HEK293 (cell line): ENCODE results near the gene KCNK6.

Experiments used
- AEBP2 ChIP-seq: fragments of 450-650 bp; formaldehyde crosslinking; IDR thresholded peaks from 2 replicates; pipeline ENCODE4 v1.5.1; 2016; ENCODE audit warnings: missing biosample characterization, missing genetic modification characterization, borderline replicate concordance
- GLIS1 ChIP-seq: fragments of 450-650 bp; formaldehyde crosslinking; IDR thresholded peaks from 2 replicates; pipeline ENCODE4 v1.5.1; 2016; ENCODE audit warnings: missing biosample characterization, missing genetic modification characterization
- HOXD13 ChIP-seq: sonication (generic); formaldehyde crosslinking; IDR thresholded peaks from 2 replicates; pipeline ENCODE4 v1.8.0; 2022; ENCODE audit warnings: missing genetic modification reagents, borderline replicate concordance
- IKZF3 ChIP-seq: fragments of 450-650 bp; IDR thresholded peaks from 2 replicates; pipeline ENCODE4 v1.5.0; 2018; ENCODE audit warnings: missing biosample characterization, mild to moderate bottlenecking, missing genetic modification characterization, moderate library complexity
- REST ChIP-seq: fragments of 450-650 bp; formaldehyde crosslinking; IDR thresholded peaks from 2 replicates; pipeline ENCODE4 v1.5.1; 2016; ENCODE audit warnings: missing biosample characterization, missing genetic modification characterization
- SP3 ChIP-seq: fragments of 450-650 bp; formaldehyde crosslinking; IDR thresholded peaks from 2 replicates; pipeline ENCODE4 v1.5.1; 2016; ENCODE audit warnings: missing biosample characterization, missing genetic modification characterization
- YY1 ChIP-seq: fragments of 450-650 bp; formaldehyde crosslinking; IDR thresholded peaks from 2 replicates; pipeline ENCODE4 v1.5.1; 2018; ENCODE audit warnings: missing biosample characterization, missing genetic modification characterization
- ZBTB20 ChIP-seq: fragments of 450-650 bp; formaldehyde crosslinking; IDR thresholded peaks from 2 replicates; pipeline ENCODE4 v1.5.1; 2016; ENCODE audit warnings: missing biosample characterization, missing genetic modification characterization
- ZBTB49 ChIP-seq: fragments of 450-650 bp; formaldehyde crosslinking; IDR thresholded peaks from 2 replicates; pipeline ENCODE4 v1.5.1; 2016; ENCODE audit warnings: missing biosample characterization, missing genetic modification characterization, low read depth
- ZFP37 ChIP-seq: fragments of 450-650 bp; formaldehyde crosslinking; IDR thresholded peaks from 2 replicates; pipeline ENCODE4 v1.5.1; 2016; ENCODE audit warnings: missing biosample characterization, missing genetic modification characterization
- ZFP41 ChIP-seq: fragments of 450-650 bp; formaldehyde crosslinking; IDR thresholded peaks from 2 replicates; pipeline ENCODE4 v1.5.1; 2016; ENCODE audit warnings: missing biosample characterization, missing genetic modification characterization, borderline replicate concordance
- ZFP69B ChIP-seq: fragments of 450-650 bp; formaldehyde crosslinking; IDR thresholded peaks from 2 replicates; pipeline ENCODE4 v1.5.1; 2016; ENCODE audit warnings: missing biosample characterization, missing genetic modification characterization
- ZNF10 ChIP-seq: fragments of 450-650 bp; formaldehyde crosslinking; IDR thresholded peaks from 2 replicates; pipeline ENCODE4 v1.5.1; 2017; ENCODE audit warnings: missing biosample characterization, missing genetic modification characterization
- ZNF2 ChIP-seq: fragments of 450-650 bp; formaldehyde crosslinking; IDR thresholded peaks from 2 replicates; pipeline ENCODE4 v1.5.1; 2016; ENCODE audit warnings: missing biosample characterization, missing genetic modification characterization
- ZNF24 ChIP-seq: fragments of 450-650 bp; formaldehyde crosslinking; IDR thresholded peaks from 2 replicates; pipeline ENCODE4 v1.5.1; 2016; ENCODE audit warnings: missing biosample characterization, missing genetic modification characterization
- ZNF274 ChIP-seq, 2 experiments: fragments of 200-500 bp in 1 of 2; fragments of 450-650 bp in 1 of 2; sonication (Bioruptor generic) in 1 of 2; formaldehyde crosslinking in 1 of 2; IDR thresholded peaks; 2 replicates each; pipeline versions ENCODE4 v1.5.1 to v1.6.1; 2014 to 2016; ENCODE audit warnings: borderline replicate concordance in 1 of 2, inconsistent platforms in 1 of 2, low read length in 1 of 2, missing biosample characterization in 1 of 2, missing genetic modification characterization in 1 of 2
- ZNF416 ChIP-seq: fragments of 450-650 bp; formaldehyde crosslinking; IDR thresholded peaks from 2 replicates; pipeline ENCODE4 v1.5.1; 2016; ENCODE audit warnings: missing biosample characterization, missing genetic modification characterization
- ZNF423 ChIP-seq: fragments of 450-650 bp; formaldehyde crosslinking; IDR thresholded peaks from 2 replicates; pipeline ENCODE4 v1.5.1; 2016; ENCODE audit warnings: missing biosample characterization, missing genetic modification characterization
- ZNF433 ChIP-seq: fragments of 450-650 bp; formaldehyde crosslinking; IDR thresholded peaks from 2 replicates; pipeline ENCODE4 v1.5.1; 2016; ENCODE audit warnings: missing biosample characterization, missing genetic modification characterization, low read depth
- ZNF501 ChIP-seq: fragments of 450-650 bp; formaldehyde crosslinking; IDR thresholded peaks from 2 replicates; pipeline ENCODE4 v1.5.1; 2016; ENCODE audit warnings: missing biosample characterization, missing genetic modification characterization
- ZNF530 ChIP-seq: fragments of 450-650 bp; formaldehyde crosslinking; IDR thresholded peaks from 2 replicates; pipeline ENCODE4 v1.5.1; 2016; ENCODE audit warnings: low read depth, missing biosample characterization, missing genetic modification characterization
- ZNF548 ChIP-seq: fragments of 450-650 bp; formaldehyde crosslinking; IDR thresholded peaks from 2 replicates; pipeline ENCODE4 v1.5.1; 2016; ENCODE audit warnings: missing biosample characterization, missing genetic modification characterization
- ZNF580 ChIP-seq: fragments of 450-650 bp; formaldehyde crosslinking; IDR thresholded peaks from 2 replicates; pipeline ENCODE4 v1.5.1; 2016; ENCODE audit warnings: missing biosample characterization, missing genetic modification characterization
- ZNF639 ChIP-seq: fragments of 450-650 bp; formaldehyde crosslinking; IDR thresholded peaks from 2 replicates; pipeline ENCODE4 v1.5.1; 2016; ENCODE audit warnings: missing biosample characterization, missing genetic modification characterization
- ZNF768 ChIP-seq: fragments of 450-650 bp; formaldehyde crosslinking; IDR thresholded peaks from 2 replicates; pipeline ENCODE4 v1.5.1; 2018; ENCODE audit warnings: missing biosample characterization, mild to moderate bottlenecking, missing genetic modification characterization
- ZNF785 ChIP-seq: fragments of 450-650 bp; formaldehyde crosslinking; IDR thresholded peaks from 2 replicates; pipeline ENCODE4 v1.5.1; 2016; ENCODE audit warnings: missing biosample characterization, missing genetic modification characterization
- ZNF792 ChIP-seq: fragments of 450-650 bp; formaldehyde crosslinking; IDR thresholded peaks from 2 replicates; pipeline ENCODE4 v1.5.1; 2016; ENCODE audit warnings: missing biosample characterization, missing genetic modification characterization
- ZNF837 ChIP-seq: fragments of 450-650 bp; formaldehyde crosslinking; IDR thresholded peaks from 2 replicates; pipeline ENCODE4 v1.5.1; 2016; ENCODE audit warnings: missing biosample characterization, missing genetic modification characterization
- ZSCAN30 ChIP-seq: fragments of 450-650 bp; IDR thresholded peaks from 2 replicates; pipeline ENCODE4 v1.5.1; 2018; ENCODE audit warnings: missing biosample characterization, mild to moderate bottlenecking, missing genetic modification characterization, moderate library complexity
- TF ChIP-seq, protein P1 (sequence below): fragments of 450-650 bp; formaldehyde crosslinking; IDR thresholded peaks from 2 replicates; pipeline ENCODE4 v1.5.1; 2017; ENCODE audit warnings: missing biosample characterization, missing genetic modification characterization

Gene KCNK6

DNA sequence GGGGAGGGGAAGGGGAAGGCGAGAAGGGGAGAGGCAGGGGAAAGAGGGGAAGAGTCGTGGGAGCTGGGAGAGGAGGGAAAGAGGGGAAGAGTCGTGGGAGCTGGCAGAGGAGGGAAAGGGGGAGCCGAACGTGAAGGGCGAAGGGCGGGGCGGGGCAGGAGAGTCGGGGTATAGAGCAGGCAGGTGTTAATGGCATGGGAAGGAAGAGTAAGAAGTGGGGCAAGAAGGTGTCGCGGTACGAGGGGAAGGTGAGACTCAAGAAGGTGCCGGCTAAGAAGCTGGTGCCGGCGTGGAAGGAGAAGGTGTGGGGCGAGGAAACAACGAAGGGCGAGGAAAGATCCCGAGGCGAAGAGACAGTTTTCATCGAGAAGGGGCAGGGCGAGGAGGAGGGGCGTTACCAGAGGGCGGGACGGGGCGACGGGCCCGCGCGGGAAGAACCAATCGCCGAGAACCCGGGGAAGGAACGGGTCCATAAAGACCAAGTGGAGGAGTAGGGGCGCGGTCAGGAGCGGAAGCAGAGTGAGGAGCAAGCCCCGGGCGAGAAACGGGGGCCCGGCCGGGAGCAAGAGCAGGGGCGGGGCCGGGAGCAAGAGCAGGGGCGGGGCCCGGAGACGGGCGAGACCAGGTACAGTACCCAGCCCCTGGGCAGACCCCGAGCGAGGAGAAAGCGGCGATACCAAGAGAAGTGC lies 16.4 kb downstream of the KCNK6 start (continued):
- TF ChIP-seq ZBTB49 (no peak), ZNF274 (IDR thresholded peaks at IDR 0.05; ENCODE audit: low read length) (no peak), ZNF274 (tag by site-specific recombination; IDR thresholded peaks at IDR 0.05; ENCODE audit: borderline replicate concordance) (no peak), ZFP69B (peak; percentile 61; the same call in 1 of the 2 replicates), IKZF3 (tag by site-specific recombination) (peak; percentile 95), ZSCAN30 (tag by site-specific recombination) (no peak), ZNF423 (tag by site-specific recombination) (no peak), AEBP2 (tag by site-specific recombination) (no peak), ZFP37 (peak; percentile 75; the same call in 1 of the 2 replicates), ZNF24 (tag by site-specific recombination) (no peak), YY1 (tag by site-specific recombination) (no peak; the same call in 1 of the 2 replicates), ZNF785 (tag by site-specific recombination) (peak; percentile 96; the same call in 1 of the 2 replicates), ZNF837 (peak; percentile 83; the same call in 1 of the 2 replicates), ZNF530 (peak; percentile 33; the same call in 1 of the 2 replicates), ZNF792 (peak; percentile 92; the same call in 1 of the 2 replicates), ZNF2 (tag by site-specific recombination) (peak; percentile 49; the same call in 1 of the 2 replicates), ZNF639 (peak; percentile 61), GLIS1 (tag by site-specific recombination) (no peak; the same call in 1 of the 2 replicates), ZNF580 (tag by site-specific recombination) (no peak), ZFP41 (tag by site-specific recombination) (no peak), ZNF10 (peak; percentile 59; the same call in 1 of the 2 replicates), ZNF548 (tag by site-specific recombination) (no peak; the same call in 1 of the 2 replicates), REST (peak; percentile 74), SP3 (tag by site-specific recombination) (peak; percentile 95), ZNF501 (tag by site-specific recombination) (peak; percentile 89), ZNF416 (tag by site-specific recombination) (no peak), ZBTB20 (peak; percentile 98), ZNF768 (tag by site-specific recombination) (no peak; the same call in 1 of the 2 replicates), ZNF433 (tag by site-specific recombination) (no peak), HOXD13 (CRISPR knock-in tag) (no peak)
- TF ChIP-seq, protein P1, sequence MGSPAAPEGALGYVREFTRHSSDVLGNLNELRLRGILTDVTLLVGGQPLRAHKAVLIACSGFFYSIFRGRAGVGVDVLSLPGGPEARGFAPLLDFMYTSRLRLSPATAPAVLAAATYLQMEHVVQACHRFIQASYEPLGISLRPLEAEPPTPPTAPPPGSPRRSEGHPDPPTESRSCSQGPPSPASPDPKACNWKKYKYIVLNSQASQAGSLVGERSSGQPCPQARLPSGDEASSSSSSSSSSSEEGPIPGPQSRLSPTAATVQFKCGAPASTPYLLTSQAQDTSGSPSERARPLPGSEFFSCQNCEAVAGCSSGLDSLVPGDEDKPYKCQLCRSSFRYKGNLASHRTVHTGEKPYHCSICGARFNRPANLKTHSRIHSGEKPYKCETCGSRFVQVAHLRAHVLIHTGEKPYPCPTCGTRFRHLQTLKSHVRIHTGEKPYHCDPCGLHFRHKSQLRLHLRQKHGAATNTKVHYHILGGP: no peak
